Right renal pelvis (tissue), 4 donors: Measurements from ENCODE around the gene GOLGA6L2. TPM values are rescaled to one million over a fixed set of nuclear protein-coding genes. Genes with fewer than 3 reads are reported as not detected.

Source experiments
- polyA plus RNA-seq, 4 donors: library from polyadenylated mRNA; unstranded; fragments of 120-200 nt; gene quantifications; one replicate each; pipeline ENCODE4 v1.2.1, GENCODE V29; 2013; ENCODE audit not compliant: insufficient read length in 4 of 4

The GOLGA6L2 gene
- polyA plus RNA-seq, 4 donors = 0.03 TPM; not detected in 3

Other genes with a start within 250 kb of the GOLGA6L2 start
- not detected for gene GOLGA6L26, start 113.0 kb downstream of the GOLGA6L2 start, polyA plus RNA-seq
- gene GOLGA8S, start 92.5 kb downstream of the GOLGA6L2 start, polyA plus RNA-seq = 1 to 10 TPM in 2 of 4 donors, under 1 TPM in 2; 0.79 to 1.3 (median 1.0) TPM
- gene MKRN3, start 118.4 kb upstream of the GOLGA6L2 start, polyA plus RNA-seq = 1 to 10 TPM in 3 of 4 donors, under 1 TPM in 1; 0.26 to 2.2 (median 1.3) TPM
- 1 to 10 TPM; 5.0 to 5.9 (median 5.2) TPM for gene MAGEL2, start 200.6 kb upstream of the GOLGA6L2 start, polyA plus RNA-seq
- 100 to 1,000 TPM in 1 of 4 donors, 10 to 100 TPM in 3; 74.2 to 101 (median 90.2) TPM for gene NDN, start 240.1 kb upstream of the GOLGA6L2 start, polyA plus RNA-seq